Measurements from ENCODE around the gene ZNF654.

DNA sequence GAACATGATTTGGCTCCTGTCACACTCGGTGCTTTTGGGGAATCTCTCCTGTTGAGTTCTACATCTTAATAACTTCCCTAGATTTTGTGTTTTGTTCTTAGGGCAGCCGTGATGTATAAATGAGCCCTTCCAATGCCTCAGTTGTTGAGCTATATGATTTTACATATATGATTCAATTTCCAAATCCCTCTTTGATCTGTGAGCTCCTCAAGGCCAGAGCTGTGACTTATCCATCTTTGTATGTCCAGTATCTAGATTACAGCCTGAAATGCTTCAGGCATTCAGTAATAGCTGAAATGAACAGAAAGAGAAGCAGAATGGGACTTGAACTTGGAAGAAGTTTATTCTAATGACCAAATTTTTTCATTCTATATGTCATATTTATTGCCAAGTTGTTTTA, 26.8 kb upstream of the ZNF654 start:
- no peak for TF ChIP-seq CTCF (IDR thresholded peaks at IDR 0.05; ENCODE audit: poor library complexity, severe bottlenecking)
- TF ChIP-seq EZH2 (IDR thresholded peaks at IDR 0.05; ENCODE audit: borderline replicate concordance, insufficient read depth, low read length, poor library complexity, severe bottlenecking): no peak
- no peak for TF ChIP-seq POLR2AphosphoS5 (IDR thresholded peaks at IDR 0.05)
